ENCODE data around the gene PELI1.

The PELI1 gene, protein sequence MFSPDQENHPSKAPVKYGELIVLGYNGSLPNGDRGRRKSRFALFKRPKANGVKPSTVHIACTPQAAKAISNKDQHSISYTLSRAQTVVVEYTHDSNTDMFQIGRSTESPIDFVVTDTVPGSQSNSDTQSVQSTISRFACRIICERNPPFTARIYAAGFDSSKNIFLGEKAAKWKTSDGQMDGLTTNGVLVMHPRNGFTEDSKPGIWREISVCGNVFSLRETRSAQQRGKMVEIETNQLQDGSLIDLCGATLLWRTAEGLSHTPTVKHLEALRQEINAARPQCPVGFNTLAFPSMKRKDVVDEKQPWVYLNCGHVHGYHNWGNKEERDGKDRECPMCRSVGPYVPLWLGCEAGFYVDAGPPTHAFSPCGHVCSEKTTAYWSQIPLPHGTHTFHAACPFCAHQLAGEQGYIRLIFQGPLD

GRCh38 chr2:64144057-64145013, at the start of gene PELI1:
Gene PELI1 (minus strand): TSS chr2:64144420. CDS start chr2:64108310, 36,110 bp downstream.
- ATAC-seq, result peak; percentile 98
- peak within 1 kb of the TSS; percentile 96 for H3K4me3 Mint-ChIP-seq
- peak within 1 kb of the TSS; percentile 96 for H3K27ac Mint-ChIP-seq
- H3K9me3 Mint-ChIP-seq, result no peaks in the 10 kb centered on the region
- H3K4me1 Mint-ChIP-seq, result peaks cover 36% of the 10 kb centered on the region
- no peaks in the 10 kb centered on the region for H3K36me3 Mint-ChIP-seq
- no peaks in the 10 kb centered on the region for H3K27me3 Mint-ChIP-seq

DNA sequence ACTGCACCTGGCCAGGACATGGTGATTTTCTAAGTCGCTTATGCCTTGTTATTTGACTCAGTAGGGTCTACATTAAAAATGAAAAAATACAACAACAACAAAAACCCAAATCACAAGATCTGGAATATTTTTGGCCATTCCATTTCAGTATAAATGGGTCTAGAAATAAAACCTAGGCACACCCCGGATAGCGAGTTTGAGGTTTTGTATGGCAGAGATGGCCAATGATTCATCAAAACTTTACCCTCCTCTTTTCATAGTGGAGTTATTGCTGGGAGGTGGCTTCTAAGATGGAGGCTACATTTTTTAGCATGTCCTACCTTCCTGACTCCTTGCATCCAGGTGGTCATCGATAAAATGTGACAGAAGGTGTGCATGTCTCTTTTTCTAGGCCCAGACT, 49.3 kb upstream of the PELI1 start:
- Mint-ChIP-seq H3K27me3 (no peaks in the 10 kb centered on the region), H3K4me1 (peaks cover 51% of the 10 kb centered on the region), H3K27ac (no peak overlapping the region), H3K36me3 (no peaks in the 10 kb centered on the region), H3K4me3 (no peak overlapping the region), H3K9me3 (peaks cover 3% of the 10 kb centered on the region)
- no peak for ATAC-seq

- Mint-ChIP-seq H3K27ac (peak overlapping the region; percentile 83), H3K27me3 (no peaks in the 10 kb centered on the region), H3K4me3 (peak overlapping the region; percentile 31), H3K4me1 (peaks cover 45% of the 10 kb centered on the region), H3K9me3 (peaks cover 3% of the 10 kb centered on the region), H3K36me3 (no peaks in the 10 kb centered on the region)
- peak; percentile 74 for ATAC-seq
These were observed 48.5 kb upstream of the PELI1 start for GRCh38 chr2:64192664-64193105.

- H3K27ac Mint-ChIP-seq, result peak overlapping the region; percentile 83
- peaks cover 3% of the 10 kb centered on the region for H3K9me3 Mint-ChIP-seq
- peak; percentile 85 for ATAC-seq
- no peaks in the 10 kb centered on the region for H3K36me3 Mint-ChIP-seq
- peaks cover 41% of the 10 kb centered on the region for H3K4me1 Mint-ChIP-seq
- H3K4me3 Mint-ChIP-seq, result peak overlapping the region; percentile 8
- H3K27me3 Mint-ChIP-seq, result no peaks in the 10 kb centered on the region
These were observed 47.9 kb upstream of the PELI1 start for GRCh38 chr2:64192125-64192479.

GRCh38 chr2:64189586-64189985, 45.4 kb upstream of the PELI1 start:
- Mint-ChIP-seq H3K27me3 (no peaks in the 10 kb centered on the region), H3K27ac (peak overlapping the region; percentile 83)
- no peak for ATAC-seq

GRCh38 chr2:64189167-64189566, 44.9 kb upstream of the PELI1 start:
- peaks cover 53% of the 10 kb centered on the region for H3K4me1 Mint-ChIP-seq
- peaks cover 3% of the 10 kb centered on the region for H3K9me3 Mint-ChIP-seq
- H3K36me3 Mint-ChIP-seq, result no peaks in the 10 kb centered on the region
- H3K27ac Mint-ChIP-seq, result peak overlapping the region; percentile 83
- no peak for ATAC-seq
- H3K4me3 Mint-ChIP-seq, result no peak overlapping the region
- no peaks in the 10 kb centered on the region for H3K27me3 Mint-ChIP-seq

More at GRCh38 chr2:64189586-64189985, 45.4 kb upstream of the PELI1 start:
- H3K4me1 Mint-ChIP-seq, result peaks cover 53% of the 10 kb centered on the region
- H3K9me3 Mint-ChIP-seq, result peaks cover 3% of the 10 kb centered on the region
- H3K36me3 Mint-ChIP-seq, result no peaks in the 10 kb centered on the region
- H3K4me3 Mint-ChIP-seq, result no peak overlapping the region

- Mint-ChIP-seq H3K36me3 (no peaks in the 10 kb centered on the region), H3K27me3 (no peaks in the 10 kb centered on the region), H3K27ac (peak overlapping the region; percentile 32), H3K4me3 (no peak overlapping the region), H3K9me3 (peaks cover 3% of the 10 kb centered on the region), H3K4me1 (peaks cover 41% of the 10 kb centered on the region)
- peak; percentile 31 for ATAC-seq
These were observed 42.7 kb upstream of the PELI1 start for GRCh38 chr2:64186699-64187605.

- Mint-ChIP-seq H3K27ac (peak overlapping the region; percentile 90), H3K9me3 (no peaks in the 10 kb centered on the region), H3K4me1 (peaks cover 12% of the 10 kb centered on the region), H3K36me3 (no peaks in the 10 kb centered on the region), H3K4me3 (no peak overlapping the region), H3K27me3 (no peaks in the 10 kb centered on the region)
- ATAC-seq, result peak; percentile 86
These were observed 35.5 kb upstream of the PELI1 start for GRCh38 chr2:64179582-64180321.

- no peak for ATAC-seq
- H3K27ac Mint-ChIP-seq, result no peak overlapping the region
- H3K4me3 Mint-ChIP-seq, result no peak overlapping the region
- no peaks in the 10 kb centered on the region for H3K36me3 Mint-ChIP-seq
- H3K27me3 Mint-ChIP-seq, result no peaks in the 10 kb centered on the region
- H3K4me1 Mint-ChIP-seq, result peaks cover 23% of the 10 kb centered on the region
- no peaks in the 10 kb centered on the region for H3K9me3 Mint-ChIP-seq
These were observed 33.1 kb upstream of the PELI1 start for GRCh38 chr2:64177315-64177714.

- H3K9me3 Mint-ChIP-seq, result no peaks in the 10 kb centered on the region
- ATAC-seq, result no peak
- H3K27me3 Mint-ChIP-seq, result no peaks in the 10 kb centered on the region
- peak overlapping the region; percentile 0 for H3K27ac Mint-ChIP-seq
- H3K36me3 Mint-ChIP-seq, result no peaks in the 10 kb centered on the region
- peaks cover 19% of the 10 kb centered on the region for H3K4me1 Mint-ChIP-seq
- no peak overlapping the region for H3K4me3 Mint-ChIP-seq
These were observed 31.4 kb upstream of the PELI1 start for GRCh38 chr2:64175419-64176197.

- Mint-ChIP-seq H3K9me3 (no peaks in the 10 kb centered on the region), H3K36me3 (no peaks in the 10 kb centered on the region), H3K27ac (no peak overlapping the region), H3K4me1 (peaks cover 11% of the 10 kb centered on the region), H3K27me3 (no peaks in the 10 kb centered on the region), H3K4me3 (no peak overlapping the region)
- ATAC-seq, result no peak
These were observed 29.2 kb upstream of the PELI1 start for GRCh38 chr2:64173156-64174135.

DNA sequence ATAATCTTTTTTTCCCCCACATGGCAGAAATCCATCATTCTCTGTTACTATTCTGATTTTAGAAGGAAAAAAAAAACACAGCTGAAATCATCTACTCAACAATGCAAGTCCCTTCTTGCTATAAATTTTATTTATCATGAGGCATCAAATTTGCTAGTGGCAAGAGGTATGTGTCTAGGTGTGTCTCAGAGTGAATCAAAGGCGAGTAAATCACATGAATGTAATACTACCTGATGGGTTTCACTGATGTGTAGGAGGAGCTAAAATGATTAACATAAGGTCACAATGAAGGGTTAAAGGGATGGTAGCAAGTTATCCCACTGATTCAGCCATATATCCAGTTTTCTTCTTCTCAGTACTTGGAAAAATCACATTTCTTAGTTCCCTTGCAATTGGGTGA, 24.5 kb upstream of the PELI1 start:
- no peak for ATAC-seq
- no peaks in the 10 kb centered on the region for H3K9me3 Mint-ChIP-seq
- H3K27me3 Mint-ChIP-seq, result no peaks in the 10 kb centered on the region
- no peaks in the 10 kb centered on the region for H3K36me3 Mint-ChIP-seq
- H3K4me3 Mint-ChIP-seq, result no peak overlapping the region
- H3K27ac Mint-ChIP-seq, result no peak overlapping the region
- H3K4me1 Mint-ChIP-seq, result peaks cover 9% of the 10 kb centered on the region

GRCh38 chr2:64168201-64168600, 24.0 kb upstream of the PELI1 start:
- ATAC-seq, result no peak
- Mint-ChIP-seq H3K27me3 (no peaks in the 10 kb centered on the region), H3K4me3 (no peak overlapping the region), H3K9me3 (no peaks in the 10 kb centered on the region), H3K36me3 (no peaks in the 10 kb centered on the region), H3K27ac (no peak overlapping the region), H3K4me1 (peaks cover 4% of the 10 kb centered on the region)

Measured in stimulated activated memory B cell treated with anti-CD40 and anti-IgM and Interleukin-4, amounts not matched to agents 10 μg/mL and 1 μg/mL and 100 μg/mL, for 72 hours (primary cell).